Motor neuron (in vitro differentiated cells): ENCODE measurements around the gene UST. TPM values are rescaled to one million over a fixed set of nuclear protein-coding genes. Genes with fewer than 3 reads are reported as not detected.
"Not testable (repeated sequence)": the region's sequence is repeated elsewhere in the genome, so short reads cannot be mapped to it uniquely, and the experiment has no call there.

Experiments used
- ATAC-seq, 8 experiments: fragments of 200-7000 bp; cut with Tn5 transposase; replicated peaks in 6 of 8; 2 replicates each; pipeline ENCODE4 v1.8.0; 2021; ENCODE audit warnings: mild to moderate bottlenecking in 8 of 8, moderate library complexity in 8 of 8
- H3K27ac ChIP-seq, 2 donors: fragments of 250-450 bp; sonication (Bioruptor Pico); 2 replicates each; pipeline ENCODE4 v1.9.0; 2021; ENCODE audit warnings: antibody characterized with exemption in 2 of 2, mild to moderate bottlenecking in 2 of 2, moderate library complexity in 1 of 2
- H3K4me1 ChIP-seq, 2 donors: fragments of 250-450 bp; sonication (Bioruptor Pico); replicated peaks in 1 of 2; 2 replicates each; pipeline ENCODE4 v1.6.1; 2021; ENCODE audit warnings: antibody characterized with exemption in 2 of 2, mild to moderate bottlenecking in 2 of 2, moderate library complexity in 1 of 2
- H3K4me3 ChIP-seq, 5 donors: fragments of 250-450 bp; sonication (Bioruptor Pico); 2 replicates each; pipeline ENCODE4 v1.9.0; 2021; ENCODE audit warnings: antibody characterized with exemption in 5 of 5, mild to moderate bottlenecking in 5 of 5, moderate library complexity in 4 of 5
- WGBS, 10 experiments: fragments of 450-650 bp; shearing (Covaris generic); methylation state at CpG; one replicate each; pipeline ENCODE4 v1.0.0; 2022; 5-methylcytosine and 5-hydroxymethylcytosine counted together
- in situ Hi-C, 9 experiments: fragments of 400-800 bp; cut with MboI; loops; one replicate each; pipeline ENCODE4 v1.15.0; 2021; ENCODE audit warnings: low sequenced_read_pairs in 9 of 9, low pct_unique_long_range_greater_than_20kb in 2 of 9; ENCODE audit not compliant: unreplicated experiment in 9 of 9
- total RNA-seq, 8 experiments: library from RNA; unstranded; fragments of 300-600 nt; gene quantifications; 2 replicates each; pipeline versions ENCODE4 v1.2.3 to v1.2.4, GENCODE V29; 2022

The UST gene
- total RNA-seq, 8 experiments from 2014 or later = 5.2 to 22.9 (median 7.8) TPM

GRCh38 chr6:148951662-148952061 is 204.8 kb downstream of the UST start:
- 43 to 90% (median 82%) methylated on average over 1 to 6 of the region's 6 CpGs; no CpG with 5 or more reads in 1 of the 10 experiments for WGBS, 10 experiments
- no peak for ATAC-seq
- H3K4me3 ChIP-seq = no peak overlapping the region
- in situ Hi-C loops = loop anchor here in 5 of 9 experiments (10.0 to 25.0 kb wide), 4 partner anchors 207 to 389 kb away; partner anchors contain the start of gene UST (in 2 of the 5)
- no peak overlapping the region for H3K27ac ChIP-seq
- no peaks in the 10 kb centered on the region for H3K4me1 ChIP-seq

- Histone ChIP-seq H3K27ac (no peak overlapping the region), H3K4me1 (no peaks in the 10 kb centered on the region), H3K4me3 (no peak overlapping the region)
- 36 to 100% (median 88%) methylated on average over 3 to 10 of the region's 10 CpGs for WGBS, 10 experiments
- in situ Hi-C loops = loop anchor here in 5 of 9 experiments (10.0 to 25.0 kb wide), 4 partner anchors 208 to 390 kb away; partner anchors contain the start of gene UST (in 2 of the 5)
- no peak for ATAC-seq
Measured at GRCh38 chr6:148952147-148953035, 205.6 kb downstream of the UST start.

DNA sequence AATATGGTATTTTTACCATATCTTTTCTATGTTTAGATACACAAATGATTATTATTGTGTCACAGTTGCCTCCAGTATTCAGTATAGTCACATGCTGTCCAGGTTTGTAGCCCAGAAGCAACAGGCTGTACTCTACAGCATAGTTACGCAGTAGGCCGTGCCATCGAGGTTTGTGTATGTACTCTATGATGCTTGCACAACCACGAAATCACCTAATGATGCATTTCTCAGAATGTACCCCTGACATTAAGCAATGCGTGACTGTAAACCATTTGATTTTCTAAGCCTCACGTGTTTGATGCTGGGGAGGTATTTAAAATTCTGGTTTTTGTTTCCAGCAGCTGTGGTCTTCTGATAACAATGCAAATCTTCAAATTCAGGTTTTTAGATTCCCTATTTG is 207.6 kb downstream of the UST start:
- in situ Hi-C loops = loop anchor here in 5 of 9 experiments (10.0 to 25.0 kb wide), 4 partner anchors 210 to 392 kb away; partner anchors contain the start of gene UST (in 2 of the 5)
- no peak overlapping the region for H3K27ac ChIP-seq
- no peak overlapping the region for H3K4me3 ChIP-seq
- H3K4me1 ChIP-seq = no peaks in the 10 kb centered on the region
- ATAC-seq = no peak
- WGBS, 10 experiments = 82 to 100% (median 96%) methylated on average over 3 to 6 of the region's 6 CpGs; no CpG with 5 or more reads in 4 of the 10 experiments

DNA sequence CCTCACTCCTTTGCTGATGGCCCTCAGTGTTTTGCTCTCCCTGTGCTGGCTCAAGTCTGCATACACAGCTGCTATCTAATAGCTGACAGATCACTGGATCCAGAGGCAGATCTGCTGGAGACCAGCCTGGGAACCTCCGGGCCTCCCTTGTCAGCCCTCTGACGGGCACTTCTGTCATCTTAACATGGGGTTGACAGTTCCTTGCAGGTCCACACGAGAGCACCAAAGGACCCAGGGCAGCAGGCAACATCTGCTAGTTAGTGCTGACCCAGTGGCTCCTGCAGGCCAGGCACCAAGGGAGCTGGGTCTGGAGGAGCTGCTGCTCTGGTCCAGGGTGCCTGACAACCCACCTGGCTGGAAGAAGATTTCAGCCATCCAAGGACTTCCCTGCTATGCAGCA is 208.1 kb downstream of the UST start:
- WGBS, 10 experiments = 20 to 77% (median 44%) methylated on average over 1 to 3 of the region's 3 CpGs; no CpG with 5 or more reads in 6 of the 10 experiments
- ATAC-seq = peak in 1 of 8 experiments; percentile 25
- no peak overlapping the region for H3K27ac ChIP-seq
- H3K4me3 ChIP-seq = no peak overlapping the region
- in situ Hi-C loops = loop anchor here in 5 of 9 experiments (10.0 to 25.0 kb wide), 4 partner anchors 210 to 393 kb away; partner anchors contain the start of gene UST (in 2 of the 5)
- H3K4me1 ChIP-seq = no peaks in the 10 kb centered on the region

DNA sequence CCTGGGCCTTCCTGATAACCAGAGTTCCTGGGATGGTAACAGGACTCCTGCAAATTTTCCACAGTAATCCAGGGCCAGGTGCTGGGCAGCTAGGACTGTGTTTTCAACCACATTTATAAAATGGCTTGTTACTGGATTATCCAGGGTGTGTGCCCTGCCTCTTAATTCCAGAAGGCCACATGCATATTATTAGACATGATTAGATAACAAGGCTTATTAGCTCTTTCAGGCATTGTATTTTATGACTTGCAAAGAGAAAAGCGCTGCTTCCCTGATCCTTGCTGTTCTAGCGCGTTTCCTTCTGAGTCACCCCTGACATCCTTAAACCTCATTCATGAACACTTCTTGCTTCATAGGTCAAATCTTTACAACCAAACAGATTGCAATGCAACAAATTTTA is 208.6 kb downstream of the UST start:
- WGBS, 10 experiments = 85 to 100% (median 93%) methylated on average over 1 to 3 of the region's 3 CpGs; no CpG with 5 or more reads in 3 of the 10 experiments
- ATAC-seq = no peak
- in situ Hi-C loops = loop anchor here in 5 of 9 experiments (10.0 to 25.0 kb wide), 4 partner anchors 211 to 393 kb away; partner anchors contain the start of gene UST (in 2 of the 5)
- Histone ChIP-seq H3K4me3 (no peak overlapping the region), H3K4me1 (no peaks in the 10 kb centered on the region), H3K27ac (no peak overlapping the region)

DNA sequence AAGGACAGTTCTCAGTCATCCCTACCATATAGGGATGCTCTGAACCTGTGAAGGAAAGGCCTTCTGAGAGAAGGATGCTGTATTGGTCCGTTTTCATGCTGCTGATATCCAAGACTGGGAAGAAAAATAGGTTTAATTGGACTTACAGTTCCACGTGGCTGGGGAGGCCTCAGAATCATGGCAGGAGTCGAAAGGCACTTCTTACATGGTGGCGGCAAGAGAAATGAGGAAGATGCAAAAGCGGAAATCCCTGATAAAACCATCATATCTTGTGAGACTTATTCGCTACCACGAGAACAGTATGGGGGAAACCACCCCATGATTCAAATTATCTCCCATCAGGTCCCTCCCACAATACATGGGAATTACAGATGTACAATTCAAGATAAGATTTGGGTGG is 209.3 kb downstream of the UST start:
- not testable (repeated sequence) for H3K27ac ChIP-seq, H3K4me1 ChIP-seq, ATAC-seq, H3K4me3 ChIP-seq
- WGBS, 10 experiments = 92 to 100% (median 100%) methylated on average over 1 to 6 of the region's 7 CpGs; no CpG with 5 or more reads in 3 of the 10 experiments
- in situ Hi-C loops = loop anchor here in 5 of 9 experiments (10.0 to 25.0 kb wide), 4 partner anchors 211 to 394 kb away; partner anchors contain the start of gene UST (in 2 of the 5)

DNA sequence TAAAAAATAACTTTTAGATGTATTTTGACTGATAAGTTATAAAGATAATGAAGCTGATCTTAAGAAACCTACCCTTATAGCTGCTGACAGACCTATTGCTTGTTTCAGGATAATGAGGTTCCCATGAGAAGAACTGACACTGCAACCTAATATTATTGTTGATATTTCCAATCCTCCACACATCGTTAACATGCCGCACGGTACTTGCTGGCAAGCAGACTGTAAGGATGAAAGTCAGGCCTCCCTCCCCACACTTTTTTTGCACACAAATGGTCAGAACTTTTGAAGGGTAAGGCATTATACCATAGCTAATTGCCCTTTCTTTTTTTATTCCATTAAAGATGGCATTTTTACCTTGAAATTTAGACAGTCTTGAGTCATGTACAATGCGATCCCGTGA is 210.9 kb downstream of the UST start:
- in situ Hi-C loops = loop anchor here in 5 of 9 experiments (10.0 to 25.0 kb wide), 4 partner anchors 213 to 395 kb away; partner anchors contain the start of gene UST (in 2 of the 5)
- H3K4me3 ChIP-seq = no peak overlapping the region
- WGBS, 10 experiments = 75 to 100% (median 95%) methylated on average over 1 to 5 of the region's 5 CpGs
- no peaks in the 10 kb centered on the region for H3K4me1 ChIP-seq
- no peak overlapping the region for H3K27ac ChIP-seq
- ATAC-seq = no peak

DNA sequence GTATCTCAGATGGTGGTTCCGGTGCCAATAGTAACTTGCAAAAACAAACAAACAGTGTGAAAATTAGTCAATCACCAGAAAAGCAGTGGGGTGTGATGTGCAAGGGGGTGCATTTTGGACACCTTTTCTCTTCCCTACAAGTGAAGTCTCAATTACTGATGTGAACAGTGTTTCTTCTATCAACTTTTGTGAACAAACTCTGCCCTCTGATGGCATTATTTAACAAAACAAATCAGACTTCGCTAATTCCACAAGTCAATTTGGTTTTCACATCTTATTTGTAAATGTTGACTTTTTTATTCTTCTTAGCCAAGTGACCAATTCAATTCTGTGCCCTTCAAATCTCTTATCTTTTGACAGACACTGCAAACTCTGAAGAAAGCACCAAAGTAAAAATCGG is 212.2 kb downstream of the UST start:
- in situ Hi-C loops = loop anchor here in 5 of 9 experiments (10.0 to 25.0 kb wide), 4 partner anchors 214 to 397 kb away; partner anchors contain the start of gene UST (in 2 of the 5)
- H3K27ac ChIP-seq = no peak overlapping the region
- no peak for ATAC-seq
- 47 to 90% (median 78%) methylated on average over 1 to 3 of the region's 3 CpGs; no CpG with 5 or more reads in 1 of the 10 experiments for WGBS, 10 experiments
- no peaks in the 10 kb centered on the region for H3K4me1 ChIP-seq
- no peak overlapping the region for H3K4me3 ChIP-seq

DNA sequence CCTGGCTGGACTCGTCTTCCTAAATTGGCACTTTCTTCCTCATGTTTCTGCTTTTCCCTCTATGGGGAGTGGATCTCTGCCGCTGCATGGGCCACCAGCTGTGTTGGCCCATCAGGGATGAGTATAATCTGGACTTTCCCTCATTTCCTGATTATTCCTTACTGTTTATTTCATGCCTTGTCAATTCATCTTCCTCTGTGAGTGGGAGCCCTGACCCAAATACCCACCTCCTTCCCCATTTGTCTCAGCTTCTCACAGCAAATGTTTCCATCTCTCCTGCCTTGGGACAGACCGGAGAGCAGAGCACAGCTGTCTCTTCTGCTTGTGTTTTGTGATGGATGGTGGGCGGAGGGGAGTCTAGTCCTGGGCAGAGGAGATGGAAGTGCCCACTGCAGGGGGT is 212.7 kb downstream of the UST start:
- in situ Hi-C loops = loop anchor here in 5 of 9 experiments (10.0 to 25.0 kb wide), 4 partner anchors 215 to 397 kb away; partner anchors contain the start of gene UST (in 2 of the 5)
- ATAC-seq = no peak
- WGBS, 10 experiments = 70 to 100% (median 84%) methylated on average over 1 to 4 of the region's 4 CpGs; no CpG with 5 or more reads in 2 of the 10 experiments

GRCh38 chr6:148962854-148963515 is 216.2 kb downstream of the UST start:
- in situ Hi-C loops = loop anchor here in 5 of 9 experiments (25.0 kb wide), 3 partner anchors 226 to 401 kb away; partner anchors contain the start of gene UST (in 1 of the 5)
- ATAC-seq = no peak
- Histone ChIP-seq H3K27ac (no peak overlapping the region), H3K4me3 (no peak overlapping the region), H3K4me1 (no peaks in the 10 kb centered on the region)
- WGBS, 10 experiments = 55 to 93% (median 80%) methylated on average over 1 to 5 of the region's 7 CpGs; no CpG with 5 or more reads in 2 of the 10 experiments

More for the DNA sequence above, 212.7 kb downstream of the UST start:
- Histone ChIP-seq H3K4me3 (no peak overlapping the region), H3K27ac (no peak overlapping the region), H3K4me1 (no peaks in the 10 kb centered on the region)

- in situ Hi-C loops = loop anchor here in 5 of 9 experiments (25.0 kb wide), 3 partner anchors 226 to 401 kb away; partner anchors contain the start of gene UST (in 1 of the 5)
- no peak for ATAC-seq
- WGBS, 10 experiments = 71 to 100% (median 92%) methylated on average over 1 to 5 of the region's 5 CpGs; no CpG with 5 or more reads in 1 of the 10 experiments
- Histone ChIP-seq H3K4me1 (no peaks in the 10 kb centered on the region), H3K27ac (no peak overlapping the region), H3K4me3 (no peak overlapping the region)
Measured at GRCh38 chr6:148963738-148964137, 216.9 kb downstream of the UST start.

GRCh38 chr6:148964467-148964866 is 217.6 kb downstream of the UST start:
- H3K4me1 ChIP-seq = no peaks in the 10 kb centered on the region
- in situ Hi-C loops = loop anchor here in 5 of 9 experiments (25.0 kb wide), 3 partner anchors 227 to 402 kb away; partner anchors contain the start of gene UST (in 1 of the 5)
- no peak overlapping the region for H3K27ac ChIP-seq
- ATAC-seq = no peak
- 90 to 100% (median 100%) methylated on average over 2 to 11 of the region's 13 CpGs; no CpG with 5 or more reads in 3 of the 10 experiments for WGBS, 10 experiments
- no peak overlapping the region for H3K4me3 ChIP-seq
